ENCODE results near the gene ACSF3. TPM values are rescaled to one million over a fixed set of nuclear protein-coding genes. Genes with fewer than 3 reads are reported as not detected.

Gene ACSF3
- polyA plus RNA-seq, 1 donor from 2014 or later, result 20.8 TPM

- TF ChIP-seq POLR2AphosphoS5 (IDR thresholded peaks at IDR 0.05) (no peak), RAD21 (conservative IDR thresholded peaks at IDR 0.05) (no peak), TAF1 (IDR thresholded peaks at IDR 0.05; ENCODE audit: low read depth) (no peak), CTCF (IDR thresholded peaks at IDR 0.05; ENCODE audit: poor library complexity, severe bottlenecking) (no peak), REST (IDR thresholded peaks at IDR 0.05; ENCODE audit: borderline replicate concordance) (no peak), EP300 (conservative IDR thresholded peaks at IDR 0.05; ENCODE audit: poor library complexity, severe bottlenecking) (no peak), MXI1 (conservative IDR thresholded peaks at IDR 0.05; ENCODE audit: poor library complexity, severe bottlenecking) (no peak)
- no peak overlapping the region for H2AFZ ChIP-seq (ENCODE audit: low read depth, low read length)
- no peaks in the 10 kb centered on the region for H4K20me1 ChIP-seq (ENCODE audit: insufficient read depth)
- no peaks in the 10 kb centered on the region for H3K79me2 ChIP-seq (replicated peaks; ENCODE audit: insufficient read depth, low read length)
- H3K4me3 ChIP-seq (ENCODE audit: low read length), result no peak overlapping the region
- H3F3A ChIP-seq (ENCODE audit: insufficient read depth, low read length, poor library complexity, severe bottlenecking), result no peaks in the 10 kb centered on the region
- no peaks in the 10 kb centered on the region for H3K27me3 ChIP-seq (ENCODE audit: insufficient read depth, low read depth, low read length)
- no peak overlapping the region for H3K4me2 ChIP-seq (ENCODE audit: low read length)
- peak overlapping the region; percentile 37 for H3K27ac ChIP-seq (ENCODE audit: low read length)
- peak overlapping the region; percentile 12 for H3K9ac ChIP-seq (ENCODE audit: low read length)
- H3K36me3 ChIP-seq (ENCODE audit: insufficient read depth, low read length), result peaks cover 5% of the 10 kb centered on the region
- no peaks in the 10 kb centered on the region for H3K9me2 ChIP-seq (ENCODE audit: insufficient read depth, low read length)
- H3K9me3 ChIP-seq (ENCODE audit: low read length), result no peaks in the 10 kb centered on the region
Measured at GRCh38 chr16:89117975-89118289, 24.3 kb downstream of the ACSF3 start.

- H3K36me3 ChIP-seq (ENCODE audit: insufficient read depth, low read length), result peaks cover 5% of the 10 kb centered on the region
Measured at GRCh38 chr16:89118361-89119165, 24.9 kb downstream of the ACSF3 start.

More at GRCh38 chr16:89118361-89119165, 24.9 kb downstream of the ACSF3 start:
- Histone ChIP-seq H3K27ac (ENCODE audit: low read length) (peak overlapping the region; percentile 37), H3K9me2 (ENCODE audit: insufficient read depth, low read length) (no peaks in the 10 kb centered on the region), H2AFZ (ENCODE audit: low read depth, low read length) (no peak overlapping the region), H3K9me3 (ENCODE audit: low read length) (no peaks in the 10 kb centered on the region), H3F3A (ENCODE audit: insufficient read depth, low read length, poor library complexity, severe bottlenecking) (no peaks in the 10 kb centered on the region), H3K27me3 (ENCODE audit: insufficient read depth, low read depth, low read length) (no peaks in the 10 kb centered on the region), H3K4me3 (ENCODE audit: low read length) (no peak overlapping the region), H3K4me2 (ENCODE audit: low read length) (no peak overlapping the region), H3K9ac (ENCODE audit: low read length) (peak overlapping the region; percentile 12), H4K20me1 (ENCODE audit: insufficient read depth) (no peaks in the 10 kb centered on the region), H3K79me2 (replicated peaks; ENCODE audit: insufficient read depth, low read length) (no peaks in the 10 kb centered on the region)
- TF ChIP-seq SMC3 (conservative IDR thresholded peaks at IDR 0.05; ENCODE audit: poor library complexity) (no peak), POLR2AphosphoS5 (IDR thresholded peaks at IDR 0.05) (no peak), TAF1 (IDR thresholded peaks at IDR 0.05; ENCODE audit: low read depth) (no peak), CTCF (IDR thresholded peaks at IDR 0.05; ENCODE audit: poor library complexity, severe bottlenecking) (no peak), RAD21 (conservative IDR thresholded peaks at IDR 0.05) (no peak), MXI1 (conservative IDR thresholded peaks at IDR 0.05; ENCODE audit: poor library complexity, severe bottlenecking) (no peak), REST (IDR thresholded peaks at IDR 0.05; ENCODE audit: borderline replicate concordance) (no peak), EZH2 (IDR thresholded peaks at IDR 0.05; ENCODE audit: borderline replicate concordance, insufficient read depth, low read length, poor library complexity, severe bottlenecking) (no peak), EP300 (conservative IDR thresholded peaks at IDR 0.05; ENCODE audit: poor library complexity, severe bottlenecking) (no peak)

Data from neural cell (in vitro differentiated cells).